Gastrocnemius medialis (tissue), 4 donors: ENCODE data around the gene ATP7B. TPM values are rescaled to one million over a fixed set of nuclear protein-coding genes. Genes with fewer than 3 reads are reported as not detected.

Experiments
- ATAC-seq, 2 donors: fragments of 150-250 bp; one replicate each; pipeline ENCODE4 v1.9.1; 2016
- DNase-seq, 2 donors: peaks; one replicate each; pipeline ENCODE4 v3.0.0-alpha.2; 2019
- H3K27ac ChIP-seq, 4 donors: fragments of 200-600 bp; sonication (generic); 1 replicate in 1 of 4; 2 replicates in 3 of 4; pipeline ENCODE4 v1.5.1; 2016 to 2018; ENCODE audit warnings: mild to moderate bottlenecking in 2 of 4, moderate library complexity in 1 of 4
- H3K27me3 ChIP-seq, 3 donors: fragments of 200-600 bp; sonication (generic) in 2 of 3; 1 replicate in 1 of 3; 2 replicates in 2 of 3; pipeline versions ENCODE4 v1.5.1 to v1.6.0; 2016 to 2019; ENCODE audit warnings: mild to moderate bottlenecking in 1 of 3, moderate library complexity in 1 of 3
- H3K36me3 ChIP-seq, 2 donors: fragments of 200-600 bp; sonication (generic) in 1 of 2; one replicate each; pipeline ENCODE4 v1.5.1; 2017 to 2018
- H3K4me1 ChIP-seq, 2 donors: fragments of 200-600 bp; sonication (generic) in 1 of 2; one replicate each; pipeline ENCODE4 v1.5.1; 2016 to 2017; ENCODE audit warnings: mild to moderate bottlenecking in 2 of 2
- H3K4me3 ChIP-seq, 4 donors: fragments of 200-600 bp; sonication (generic) in 3 of 4; 1 replicate in 1 of 4; 2 replicates in 3 of 4; pipeline ENCODE4 v1.5.1; 2016 to 2019; ENCODE audit warnings: mild to moderate bottlenecking in 2 of 4
- H3K9me3 ChIP-seq, 3 donors: fragments of 200-600 bp; sonication (generic) in 2 of 3; 1 replicate in 1 of 3; 2 replicates in 2 of 3; pipeline ENCODE4 v1.5.1; 2016 to 2019
- POLR2A ChIP-seq, 2 donors: fragments of 450-650 bp; IDR thresholded peaks; one replicate each; pipeline ENCODE4 v1.6.1; 2017; ENCODE audit warnings: antibody characterized with exemption in 2 of 2, mild to moderate bottlenecking in 2 of 2, moderate library complexity in 2 of 2
- in situ Hi-C, 4 donors: fragments of 200-750 bp; cut with MboI; loops; one replicate each; pipeline versions ENCODE4 v1.15.0 to v1.8.0; 2017; ENCODE audit warnings: low sequenced_read_pairs in 4 of 4
- intact Hi-C: fragments of 100-400 bp; cut with DNase I; formaldehyde crosslinking; loops from one replicate; pipeline ENCODE4 v1.15.1; 2023; ENCODE audit warnings: low total_unique reads
- total RNA-seq, 4 donors: library from RNA; depleted of rRNA; stranded (reverse); fragments of >200 nt; gene quantifications; one replicate each; pipeline versions ENCODE4 v1.1.0 to v1.2.3, GENCODE V29; 2016
- TF ChIP-seq, protein P1 (sequence below), 5 experiments: fragments of 450-650 bp in 3 of 5; fragments of 200-600 bp in 2 of 5; sonication (generic) in 2 of 5; IDR thresholded peaks in 4 of 5; conservative IDR thresholded peaks in 1 of 5; 1 replicate in 4 of 5; 2 replicates in 1 of 5; pipeline ENCODE4 v1.5.1; 2016 to 2019; ENCODE audit warnings: antibody characterized with exemption in 5 of 5, mild to moderate bottlenecking in 3 of 5, moderate library complexity in 3 of 5

The ATP7B gene
- total RNA-seq, 4 donors from 2014 or later = 1.6 to 3.3 (median 2.6) TPM

- no peaks in the 10 kb centered on the region for H3K4me1 ChIP-seq
- DNase-seq = no peak
- no peaks in the 10 kb centered on the region for H3K9me3 ChIP-seq
- intact Hi-C loops = no loop called here
- H3K4me3 ChIP-seq = no peak within 1 kb of the TSS
- no peak for ATAC-seq
- TF ChIP-seq, protein P1, sequence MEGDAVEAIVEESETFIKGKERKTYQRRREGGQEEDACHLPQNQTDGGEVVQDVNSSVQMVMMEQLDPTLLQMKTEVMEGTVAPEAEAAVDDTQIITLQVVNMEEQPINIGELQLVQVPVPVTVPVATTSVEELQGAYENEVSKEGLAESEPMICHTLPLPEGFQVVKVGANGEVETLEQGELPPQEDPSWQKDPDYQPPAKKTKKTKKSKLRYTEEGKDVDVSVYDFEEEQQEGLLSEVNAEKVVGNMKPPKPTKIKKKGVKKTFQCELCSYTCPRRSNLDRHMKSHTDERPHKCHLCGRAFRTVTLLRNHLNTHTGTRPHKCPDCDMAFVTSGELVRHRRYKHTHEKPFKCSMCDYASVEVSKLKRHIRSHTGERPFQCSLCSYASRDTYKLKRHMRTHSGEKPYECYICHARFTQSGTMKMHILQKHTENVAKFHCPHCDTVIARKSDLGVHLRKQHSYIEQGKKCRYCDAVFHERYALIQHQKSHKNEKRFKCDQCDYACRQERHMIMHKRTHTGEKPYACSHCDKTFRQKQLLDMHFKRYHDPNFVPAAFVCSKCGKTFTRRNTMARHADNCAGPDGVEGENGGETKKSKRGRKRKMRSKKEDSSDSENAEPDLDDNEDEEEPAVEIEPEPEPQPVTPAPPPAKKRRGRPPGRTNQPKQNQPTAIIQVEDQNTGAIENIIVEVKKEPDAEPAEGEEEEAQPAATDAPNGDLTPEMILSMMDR (IDR thresholded peaks at IDR 0.05 in 4 of 5, conservative IDR thresholded peaks at IDR 0.05 in 1 of 5) = no peak
- TF ChIP-seq POLR2A (IDR thresholded peaks at IDR 0.05) = no peak
- no peaks in the 10 kb centered on the region for H3K27me3 ChIP-seq
- H3K36me3 ChIP-seq = peaks cover 0 to 68% of the 10 kb centered on the region in 2 donors
- in situ Hi-C loops = loop anchor here (25.0 kb wide), 3 partner anchors 212 to 438 kb away; partner anchors contain the start of genes CKAP2 (in 2 of the 4), VPS36 (in 2 of the 4) and DHRS12 (in 1 of the 4)
- no peak within 1 kb of the TSS for H3K27ac ChIP-seq
Measured at GRCh38 chr13:52024481-52024880, 13.2 kb upstream of the ATP7B start, which contains the start of gene UTP14C. Gene UTP14C (plus strand): TSS chr13:52024691. CDS start chr13:52028805, 4,114 bp downstream.

GRCh38 chr13:52022356-52022755, 11.1 kb upstream of the ATP7B start:
- no peaks in the 10 kb centered on the region for H3K27me3 ChIP-seq
- intact Hi-C loops = no loop called here
- H3K36me3 ChIP-seq = peaks cover 0 to 61% of the 10 kb centered on the region in 2 donors
- no peak for DNase-seq
- TF ChIP-seq, protein P1 (IDR thresholded peaks at IDR 0.05 in 4 of 5, conservative IDR thresholded peaks at IDR 0.05 in 1 of 5) = no peak
- in situ Hi-C loops = loop anchor here (25.0 kb wide), 3 partner anchors 210 to 440 kb away; partner anchors contain the start of genes CKAP2 (in 2 of the 4), VPS36 (in 2 of the 4) and DHRS12 (in 1 of the 4)
- H3K27ac ChIP-seq = no peak overlapping the region
- ATAC-seq = no peak
- H3K9me3 ChIP-seq = no peaks in the 10 kb centered on the region
- no peak overlapping the region for H3K4me3 ChIP-seq
- H3K4me1 ChIP-seq = no peaks in the 10 kb centered on the region

DNA sequence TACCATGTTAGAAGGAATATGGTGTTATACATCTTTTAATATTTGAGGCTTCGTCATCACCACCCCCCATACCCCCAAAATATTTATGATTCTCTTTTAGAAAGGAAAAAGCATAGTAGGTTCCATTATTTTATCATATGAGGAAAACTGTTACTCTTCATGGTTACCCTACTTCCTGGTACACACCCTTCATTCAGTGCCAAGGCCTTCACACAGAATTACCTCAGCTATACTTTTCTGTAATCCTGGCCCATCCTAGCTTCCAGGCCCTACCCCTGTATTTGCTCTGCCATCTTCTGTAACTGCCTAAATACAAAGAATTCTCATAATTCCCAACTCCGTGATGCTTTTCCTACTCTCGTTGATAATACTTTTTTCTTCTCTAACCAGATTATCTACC, 8.9 kb upstream of the ATP7B start:
- Histone ChIP-seq H3K36me3 (peaks cover 0 to 50% of the 10 kb centered on the region in 2 donors), H3K27me3 (no peaks in the 10 kb centered on the region), H3K27ac (no peak overlapping the region), H3K4me1 (no peaks in the 10 kb centered on the region), H3K9me3 (no peaks in the 10 kb centered on the region), H3K4me3 (no peak overlapping the region)
- no peak for ATAC-seq
- TF ChIP-seq, protein P1 (IDR thresholded peaks at IDR 0.05 in 4 of 5, conservative IDR thresholded peaks at IDR 0.05 in 1 of 5) = no peak
- TF ChIP-seq POLR2A (IDR thresholded peaks at IDR 0.05) = no peak
- in situ Hi-C loops = loop anchor here (25.0 kb wide), 3 partner anchors 208 to 442 kb away; partner anchors contain the start of genes CKAP2 (in 2 of the 4), VPS36 (in 2 of the 4) and DHRS12 (in 1 of the 4)
- intact Hi-C loops = no loop called here
- no peak for DNase-seq

GRCh38 chr13:52016296-52016695, 5.0 kb upstream of the ATP7B start:
- no peaks in the 10 kb centered on the region for H3K9me3 ChIP-seq
- H3K4me1 ChIP-seq = peaks cover 10 to 13% of the 10 kb centered on the region in 2 donors
- no peak overlapping the region for H3K4me3 ChIP-seq
- TF ChIP-seq POLR2A (IDR thresholded peaks at IDR 0.05) = no peak
- TF ChIP-seq, protein P1 (IDR thresholded peaks at IDR 0.05 in 4 of 5, conservative IDR thresholded peaks at IDR 0.05 in 1 of 5) = no peak
- ATAC-seq (no peak), DNase-seq (no peak)
- no peak overlapping the region for H3K27ac ChIP-seq
- in situ Hi-C loops = loop anchor here (25.0 kb wide), 3 partner anchors 204 to 446 kb away; partner anchors contain the start of genes CKAP2 (in 2 of the 4), VPS36 (in 2 of the 4) and DHRS12 (in 1 of the 4)
- no peaks in the 10 kb centered on the region for H3K27me3 ChIP-seq
- intact Hi-C loops = loop anchor here (10.0 kb wide), 1 partner anchor 639 kb away; the partner anchor contains the start of gene SUGT1
- H3K36me3 ChIP-seq = peaks cover 0 to 27% of the 10 kb centered on the region in 2 donors
